Measurements from ENCODE around the gene RPSA.

Gene RPSA

GRCh38 chr3:39432342-39432741 is 25.8 kb downstream of the RPSA start:
- Histone ChIP-seq H4K20me1 (no peaks in the 10 kb centered on the region), H3K36me3 (no peaks in the 10 kb centered on the region), H3K4me3 (no peak overlapping the region), H3K27ac (no peak overlapping the region), H3K4me2 (no peak overlapping the region), H3K27me3 (no peaks in the 10 kb centered on the region), H3K9me3 (no peaks in the 10 kb centered on the region), H3K9ac (no peak overlapping the region), H3K4me1 (no peaks in the 10 kb centered on the region)
- no peak for TF ChIP-seq Cebpa-rat (IDR thresholded peaks at IDR 0.05)

DNA sequence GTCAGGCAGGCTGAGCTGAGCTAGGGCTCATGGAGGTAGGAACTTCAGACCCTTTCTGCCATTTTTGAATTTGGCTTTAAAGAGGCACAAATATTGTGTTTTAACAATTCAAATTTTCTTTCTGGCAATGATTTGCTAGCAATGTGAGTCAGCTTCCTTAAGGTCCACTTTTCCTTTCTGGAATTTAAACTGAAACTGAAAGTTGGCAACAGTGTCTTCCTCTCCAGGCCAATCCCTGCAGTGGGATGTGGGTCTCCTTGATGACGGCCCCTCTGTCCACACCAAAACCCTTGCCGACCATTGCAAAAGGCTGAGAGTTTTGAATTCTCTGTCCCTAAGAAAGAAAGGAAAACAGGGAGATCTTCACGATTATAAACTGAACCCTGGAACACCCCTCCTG is 27.1 kb downstream of the RPSA start:
- Histone ChIP-seq H3K27ac (no peak overlapping the region), H3K4me1 (no peaks in the 10 kb centered on the region), H3K27me3 (no peaks in the 10 kb centered on the region), H3K9me3 (no peaks in the 10 kb centered on the region), H3K4me2 (no peak overlapping the region), H4K20me1 (no peaks in the 10 kb centered on the region), H3K36me3 (no peaks in the 10 kb centered on the region), H3K4me3 (no peak overlapping the region), H3K9ac (no peak overlapping the region)
- TF ChIP-seq Cebpa-rat (IDR thresholded peaks at IDR 0.05), result no peak

DNA sequence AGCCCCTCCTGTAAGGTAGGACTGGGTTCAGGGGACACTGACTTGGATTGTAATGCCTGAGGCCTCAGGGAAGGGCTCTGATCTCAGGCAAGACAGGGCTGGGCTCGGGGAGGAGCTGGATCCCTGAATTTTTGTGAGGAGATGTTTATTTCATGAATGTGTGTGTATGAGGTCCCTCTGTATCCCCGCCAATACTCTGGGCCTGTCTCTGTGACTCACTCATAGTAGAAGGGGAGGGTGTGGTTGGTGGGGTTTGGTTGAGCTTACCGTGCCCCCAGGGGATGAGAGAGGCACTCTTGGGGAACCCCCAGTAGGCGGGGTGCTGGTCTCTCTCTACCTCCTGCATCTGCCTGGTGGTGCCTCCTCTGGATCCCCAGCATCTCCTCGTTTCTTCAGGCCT is 28.1 kb downstream of the RPSA start:
- Histone ChIP-seq H3K27ac (no peak overlapping the region), H3K27me3 (no peaks in the 10 kb centered on the region), H3K4me2 (no peak overlapping the region), H3K9ac (no peak overlapping the region), H3K4me1 (no peaks in the 10 kb centered on the region), H4K20me1 (no peaks in the 10 kb centered on the region), H3K4me3 (no peak overlapping the region), H3K36me3 (no peaks in the 10 kb centered on the region), H3K9me3 (no peaks in the 10 kb centered on the region)
- no peak for TF ChIP-seq Cebpa-rat (IDR thresholded peaks at IDR 0.05)

DNA sequence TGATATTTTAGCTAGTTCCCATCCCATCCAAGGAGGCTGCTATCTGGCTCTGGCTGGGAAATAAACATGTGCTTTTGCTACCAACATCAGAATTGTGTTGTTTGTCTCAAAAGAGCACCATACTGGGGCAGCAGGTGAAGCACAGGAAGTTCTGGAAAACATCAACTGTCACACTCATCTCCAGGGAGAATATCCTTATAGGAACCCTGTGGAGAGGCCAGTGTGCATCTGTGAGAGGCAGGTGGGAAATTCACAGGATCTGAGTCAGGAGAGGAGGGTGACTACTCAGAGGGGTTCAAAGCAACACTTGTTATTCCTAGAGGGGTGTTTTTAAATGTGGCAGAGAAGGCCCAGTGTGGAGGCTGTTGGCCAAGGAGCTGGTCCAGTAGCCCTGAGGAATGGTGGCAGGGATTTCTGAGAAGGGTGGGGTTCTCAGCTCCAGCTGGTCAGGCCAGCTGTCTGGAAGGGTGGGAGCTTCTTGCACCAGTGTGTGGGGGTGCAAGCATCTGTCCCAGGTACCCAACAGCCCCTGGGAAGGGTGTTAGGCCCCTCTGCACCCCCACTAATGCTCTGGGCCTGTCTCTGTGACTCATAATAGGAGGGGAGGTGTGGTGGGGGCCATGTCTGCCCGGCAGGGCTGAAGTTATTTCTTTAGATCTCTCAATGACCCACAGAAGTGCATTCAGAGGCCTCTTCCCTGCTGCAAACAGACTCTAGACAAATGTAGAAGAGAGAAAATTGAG is 28.7 kb downstream of the RPSA start:
- Histone ChIP-seq H3K4me2 (no peak overlapping the region), H3K9ac (no peak overlapping the region), H3K4me1 (no peaks in the 10 kb centered on the region), H3K27me3 (no peaks in the 10 kb centered on the region), H3K36me3 (no peaks in the 10 kb centered on the region), H4K20me1 (no peaks in the 10 kb centered on the region), H3K9me3 (no peaks in the 10 kb centered on the region), H3K4me3 (no peak overlapping the region), H3K27ac (no peak overlapping the region)
- TF ChIP-seq Cebpa-rat (IDR thresholded peaks at IDR 0.05), result no peak

DNA sequence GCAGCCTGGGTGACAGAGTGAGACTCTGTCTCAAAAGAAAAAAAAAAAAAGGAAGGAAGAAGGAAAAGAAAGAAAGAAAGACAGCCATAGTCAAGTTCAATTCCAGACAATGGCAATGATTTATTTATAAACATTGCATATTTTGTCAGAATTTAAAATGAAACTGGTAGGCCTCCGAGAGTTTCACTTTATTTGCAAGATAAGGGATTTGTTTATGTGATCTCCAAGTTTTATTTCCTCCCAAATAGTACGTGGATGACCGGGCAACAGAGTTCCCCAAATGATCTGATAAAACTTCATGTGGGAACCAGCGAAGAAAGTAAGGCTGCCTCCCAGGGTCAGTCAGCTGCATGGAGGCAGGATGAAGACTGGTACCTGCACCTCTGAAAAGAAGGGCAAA is 32.4 kb downstream of the RPSA start:
- no peak overlapping the region for H3K4me3 ChIP-seq

GRCh38 chr3:39440316-39440715 is 33.8 kb downstream of the RPSA start:
- H3K36me3 ChIP-seq, result no peaks in the 10 kb centered on the region
- H3K4me3 ChIP-seq, result no peak overlapping the region
- no peaks in the 10 kb centered on the region for H4K20me1 ChIP-seq
- H3K4me2 ChIP-seq, result no peak overlapping the region
- TF ChIP-seq Cebpa-rat (IDR thresholded peaks at IDR 0.05), result no peak
- H3K27me3 ChIP-seq, result no peaks in the 10 kb centered on the region
- H3K4me1 ChIP-seq, result no peaks in the 10 kb centered on the region
- no peak overlapping the region for H3K9ac ChIP-seq
- H3K27ac ChIP-seq, result no peak overlapping the region
- no peaks in the 10 kb centered on the region for H3K9me3 ChIP-seq

More for the DNA sequence above, 32.4 kb downstream of the RPSA start:
- H3K27ac ChIP-seq, result no peak overlapping the region
- H3K4me2 ChIP-seq, result no peak overlapping the region
- TF ChIP-seq Cebpa-rat (IDR thresholded peaks at IDR 0.05), result no peak
- H3K9me3 ChIP-seq, result no peaks in the 10 kb centered on the region
- H3K36me3 ChIP-seq, result no peaks in the 10 kb centered on the region
- no peaks in the 10 kb centered on the region for H3K27me3 ChIP-seq
- H3K4me1 ChIP-seq, result no peaks in the 10 kb centered on the region
- no peak overlapping the region for H3K9ac ChIP-seq
- no peaks in the 10 kb centered on the region for H4K20me1 ChIP-seq

- Histone ChIP-seq H4K20me1 (no peaks in the 10 kb centered on the region), H3K9ac (no peak overlapping the region), H3K36me3 (no peaks in the 10 kb centered on the region), H3K4me1 (no peaks in the 10 kb centered on the region), H3K4me2 (no peak overlapping the region), H3K4me3 (no peak overlapping the region), H3K9me3 (no peaks in the 10 kb centered on the region), H3K27me3 (no peaks in the 10 kb centered on the region), H3K27ac (no peak overlapping the region)
- no peak for TF ChIP-seq Cebpa-rat (IDR thresholded peaks at IDR 0.05)
These were observed 37.0 kb downstream of the RPSA start for GRCh38 chr3:39443530-39443929.

DNA sequence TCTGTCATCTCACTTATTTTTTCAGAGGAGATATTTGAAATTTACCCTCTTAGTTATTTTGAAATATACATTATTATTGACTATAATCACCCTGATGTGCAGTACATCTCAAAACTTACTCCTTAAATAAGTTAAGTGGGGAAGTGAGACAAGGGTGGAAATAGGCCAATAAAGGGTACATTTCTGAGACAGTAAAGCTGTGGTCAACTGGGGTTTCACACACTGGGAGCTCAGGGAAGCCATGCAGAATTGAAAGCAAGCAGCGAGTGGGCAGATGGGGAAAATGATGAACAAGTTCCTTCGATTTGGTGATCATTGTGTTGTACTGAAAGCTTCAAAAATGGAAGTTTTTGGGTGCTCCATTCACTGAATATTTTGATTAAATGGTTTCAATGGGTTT is 39.4 kb downstream of the RPSA start:
- TF ChIP-seq Cebpa-rat (IDR thresholded peaks at IDR 0.05), result no peak
- Histone ChIP-seq H3K27ac (no peak overlapping the region), H3K27me3 (no peaks in the 10 kb centered on the region), H3K9me3 (no peaks in the 10 kb centered on the region), H3K9ac (no peak overlapping the region), H3K4me2 (no peak overlapping the region), H4K20me1 (no peaks in the 10 kb centered on the region), H3K36me3 (no peaks in the 10 kb centered on the region), H3K4me3 (no peak overlapping the region), H3K4me1 (no peaks in the 10 kb centered on the region)

DNA sequence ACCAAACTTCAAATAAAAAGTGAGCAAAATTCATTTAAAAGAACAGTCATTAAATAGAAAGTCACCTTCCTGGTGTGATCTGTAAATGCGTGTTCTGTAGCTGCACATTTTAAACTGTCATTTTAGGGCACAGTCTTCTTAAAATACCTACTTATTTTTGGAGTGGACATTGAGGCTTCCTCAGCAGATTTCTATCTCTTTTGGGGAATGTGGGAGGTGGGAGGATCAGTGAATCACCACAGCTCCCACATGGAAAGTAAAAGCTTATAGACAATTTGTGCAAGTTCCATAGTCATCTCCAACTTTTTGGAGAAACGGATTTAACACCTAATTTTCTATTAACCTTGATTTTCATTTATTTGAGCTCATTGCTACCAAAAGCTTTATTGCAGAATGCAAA is 39.9 kb downstream of the RPSA start:
- Histone ChIP-seq H3K9me3 (no peaks in the 10 kb centered on the region), H4K20me1 (no peaks in the 10 kb centered on the region), H3K4me1 (no peaks in the 10 kb centered on the region), H3K9ac (no peak overlapping the region), H3K4me3 (no peak overlapping the region), H3K4me2 (no peak overlapping the region), H3K27ac (no peak overlapping the region), H3K27me3 (no peaks in the 10 kb centered on the region), H3K36me3 (no peaks in the 10 kb centered on the region)
- TF ChIP-seq Cebpa-rat (IDR thresholded peaks at IDR 0.05), result no peak

GRCh38 chr3:39447637-39448483 is 41.3 kb downstream of the RPSA start:
- H3K36me3 ChIP-seq, result no peaks in the 10 kb centered on the region
- TF ChIP-seq Cebpa-rat (IDR thresholded peaks at IDR 0.05), result no peak
- no peaks in the 10 kb centered on the region for H4K20me1 ChIP-seq
- H3K27me3 ChIP-seq, result no peaks in the 10 kb centered on the region
- H3K9me3 ChIP-seq, result no peaks in the 10 kb centered on the region
- no peak overlapping the region for H3K4me2 ChIP-seq
- H3K27ac ChIP-seq, result no peak overlapping the region
- no peaks in the 10 kb centered on the region for H3K4me1 ChIP-seq
- H3K4me3 ChIP-seq, result no peak overlapping the region
- no peak overlapping the region for H3K9ac ChIP-seq
